GM19240 (cell line): ENCODE measurements around the gene RPS6KB1.
A peak's percentile ranks its signal among the peaks of the same experiment; 100 is the strongest.
"Not testable (repeated sequence)": the region's sequence is repeated elsewhere in the genome, so short reads cannot be mapped to it uniquely, and the experiment has no call there.

Experiments used
- DNase-seq: peaks from one replicate; pipeline ENCODE4 v3.0.0; 2011; ENCODE audit warnings: low spot score; ENCODE audit not compliant: insufficient read length

Gene RPS6KB1

GRCh38 chr17:59940697-59941096, 47.8 kb downstream of the RPS6KB1 start:
- DNase-seq: not testable (repeated sequence)

DNA sequence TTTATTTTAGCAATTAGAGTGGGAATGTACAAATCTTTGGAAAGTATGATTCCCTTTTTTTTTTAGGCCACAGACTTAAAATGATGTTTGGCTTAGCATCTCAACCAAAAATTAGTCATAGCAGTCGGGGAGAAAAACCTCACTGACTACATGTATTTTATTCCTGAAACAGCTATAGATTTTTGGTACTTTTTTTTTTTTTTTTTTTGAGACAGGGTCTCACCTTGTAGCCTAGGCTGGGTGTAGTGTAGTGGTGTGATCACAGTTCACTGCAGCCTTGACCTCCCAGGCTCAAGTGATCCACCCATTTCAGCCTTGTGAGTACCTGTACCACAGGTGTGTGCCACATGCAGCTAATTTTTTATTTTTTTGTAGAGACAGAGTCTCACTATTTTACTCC, 48.2 kb downstream of the RPS6KB1 start:
- no peak for DNase-seq

GRCh38 chr17:59946433-59946832, 53.5 kb downstream of the RPS6KB1 start:
- DNase-seq: not testable (repeated sequence)

- DNase-seq: not testable (repeated sequence)
These were observed 54.4 kb downstream of the RPS6KB1 start for GRCh38 chr17:59947310-59947709.

- DNase-seq: no peak
These were observed 57.1 kb downstream of the RPS6KB1 start for GRCh38 chr17:59950049-59950448.

- no peak for DNase-seq
These were observed 61.9 kb downstream of the RPS6KB1 start for GRCh38 chr17:59954856-59955255.

- DNase-seq: not testable (repeated sequence)
These were observed 66.7 kb downstream of the RPS6KB1 start for GRCh38 chr17:59959574-59959973.

DNA sequence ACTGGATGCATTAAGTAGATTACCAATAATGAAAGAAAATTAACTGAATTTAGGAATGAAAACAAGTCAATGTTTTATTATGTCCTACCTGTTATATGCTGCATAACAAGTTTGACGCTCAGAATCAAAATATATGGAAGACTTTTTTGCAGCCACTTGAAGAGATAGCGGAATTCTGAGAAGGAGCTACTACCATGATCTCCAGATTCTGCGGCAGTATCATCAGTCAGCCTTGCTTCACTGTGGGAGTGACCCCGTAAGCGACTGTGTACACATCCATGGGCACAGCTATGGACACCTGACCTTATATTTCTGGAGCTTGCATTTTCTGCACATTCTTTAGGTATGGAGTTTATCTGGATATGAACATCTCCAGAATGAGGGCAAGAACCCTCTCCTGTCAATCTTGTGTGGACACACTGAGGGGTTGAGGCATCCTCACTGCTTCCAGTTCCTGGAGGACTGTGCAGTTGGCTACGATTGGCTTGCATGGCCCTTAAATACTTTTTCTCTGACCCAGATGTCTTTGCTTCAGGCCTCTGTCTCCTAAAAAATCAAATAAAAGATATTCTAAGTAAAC, 69.9 kb downstream of the RPS6KB1 start:
- DNase-seq: no peak

DNA sequence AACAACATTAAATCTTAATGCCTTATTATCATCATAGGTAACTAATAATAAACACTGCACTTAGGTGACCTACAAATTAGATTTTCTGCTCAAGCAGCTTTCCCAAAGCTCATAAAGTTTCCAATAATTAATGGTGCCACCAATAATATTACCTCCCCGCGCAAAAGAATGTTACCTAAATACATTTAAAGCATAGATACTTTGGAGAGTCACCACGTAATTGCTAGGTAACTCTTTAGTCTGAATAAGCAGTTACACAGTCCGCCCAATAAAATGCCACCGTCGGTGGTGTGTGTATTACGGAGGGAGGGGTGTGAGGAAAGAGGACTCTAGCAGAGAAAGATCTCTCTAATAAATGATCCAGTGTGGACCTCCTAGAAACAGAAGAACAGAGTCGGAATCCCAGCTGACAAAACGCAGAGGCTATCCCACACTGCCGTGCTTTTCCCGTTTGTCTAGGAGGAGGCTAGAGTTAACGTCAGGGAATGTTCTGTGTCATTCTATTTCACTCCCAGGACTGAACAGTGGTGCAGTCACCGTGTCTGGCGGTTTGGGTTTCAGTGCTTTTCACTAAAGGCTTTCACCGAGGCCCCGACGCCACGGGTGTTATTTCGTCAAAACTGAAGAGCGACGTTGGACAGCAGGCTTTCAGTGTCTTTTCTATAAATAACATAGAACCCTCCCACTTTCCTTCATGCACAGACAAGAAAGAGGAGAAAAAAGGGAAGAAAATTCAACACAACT, 71.0 kb downstream of the RPS6KB1 start:
- DNase-seq: peak; percentile 19

- peak; percentile 74 for DNase-seq
These were observed 71.8 kb downstream of the RPS6KB1 start, which contains the start of gene RNFT1 for GRCh38 chr17:59964482-59965328. Gene RNFT1, minus strand, starts transcription at chr17:59964740. Its CDS starts 77 bp downstream, at chr17:59964663.

- not testable (repeated sequence) for DNase-seq
These were observed 78.8 kb downstream of the RPS6KB1 start for GRCh38 chr17:59971771-59972170.

DNA sequence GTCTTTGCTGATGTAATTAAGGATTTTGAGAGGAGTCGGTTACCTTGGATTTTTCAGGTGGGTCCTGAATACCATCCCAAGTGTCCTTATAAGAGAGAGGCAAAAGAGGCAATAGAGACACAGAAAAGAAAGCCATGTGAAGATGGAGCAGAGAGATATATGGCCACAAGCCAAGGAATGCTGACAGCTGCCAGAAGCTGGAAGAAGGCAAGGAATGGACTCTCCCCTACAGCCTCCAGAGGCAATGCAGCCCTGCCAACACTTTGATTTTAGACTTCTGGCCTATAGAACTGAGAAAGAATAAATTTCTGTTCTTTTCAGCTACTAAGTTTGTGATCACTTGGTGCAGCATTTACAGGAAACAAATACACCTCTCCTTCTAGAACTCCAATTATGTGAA, 79.9 kb downstream of the RPS6KB1 start:
- DNase-seq: no peak

DNA sequence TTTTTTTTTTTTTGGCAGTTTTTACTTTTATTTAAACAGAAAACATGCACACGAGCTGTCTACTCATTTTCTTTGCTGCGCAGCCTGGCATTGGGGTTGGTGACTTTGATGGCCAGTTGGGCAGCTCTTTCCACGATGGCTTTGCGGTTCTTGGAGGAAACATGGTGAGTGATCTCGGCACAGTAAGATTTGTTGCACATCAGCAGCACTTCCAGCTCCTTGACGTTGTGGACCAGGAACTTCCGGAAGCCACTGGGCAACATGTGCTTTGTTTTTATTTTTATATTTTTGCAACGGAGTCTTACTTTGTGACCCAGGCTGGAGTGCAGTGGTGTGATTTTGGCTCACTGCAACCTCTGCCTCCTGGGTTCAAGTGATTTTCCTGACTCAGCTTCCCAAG, 80.6 kb downstream of the RPS6KB1 start:
- not testable (repeated sequence) for DNase-seq

DNA sequence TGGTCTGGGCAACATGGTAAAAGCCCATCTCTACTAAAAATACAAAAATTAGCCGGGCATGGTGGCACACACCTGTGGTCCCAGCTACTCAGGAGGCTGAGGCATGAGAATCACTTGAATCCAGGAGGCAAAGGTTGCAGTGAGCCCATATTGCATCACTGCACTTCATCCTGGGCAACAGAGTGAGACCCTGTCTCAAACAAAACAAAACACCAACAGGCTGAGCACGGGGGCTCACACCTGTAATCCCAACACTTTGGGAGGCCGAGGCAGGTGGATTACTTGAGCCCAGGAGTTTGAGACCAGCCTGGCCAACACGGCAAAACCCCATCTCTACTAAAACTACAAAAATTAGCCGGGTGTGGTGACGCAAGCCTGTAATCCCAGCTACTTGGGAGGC, 82.2 kb downstream of the RPS6KB1 start:
- not testable (repeated sequence) for DNase-seq

- DNase-seq: not testable (repeated sequence)
These were observed 103.7 kb downstream of the RPS6KB1 start for GRCh38 chr17:59996608-59997007.
